Skeletal muscle tissue (tissue), 4 donors: Measurements from ENCODE around the gene HTR4. TPM values are rescaled to one million over a fixed set of nuclear protein-coding genes. Genes with fewer than 3 reads are reported as not detected.

Experiments
- H3K27ac ChIP-seq: one replicate; pipeline ENCODE4 v1.7.0; 2013; ENCODE audit warnings: mild to moderate bottlenecking, low read depth, low read length, inconsistent platforms
- H3K27me3 ChIP-seq, 3 donors: one replicate each; pipeline ENCODE4 v1.7.0; 2013; ENCODE audit warnings: low read length in 3 of 3; ENCODE audit not compliant: control insufficient read depth in 3 of 3, insufficient read depth in 3 of 3
- H3K36me3 ChIP-seq, 3 donors: one replicate each; pipeline ENCODE4 v1.7.0; 2013; ENCODE audit warnings: low read length in 3 of 3; ENCODE audit not compliant: control insufficient read depth in 3 of 3, insufficient read depth in 3 of 3
- H3K4me1 ChIP-seq, 3 donors: one replicate each; pipeline ENCODE4 v1.7.0; 2013; ENCODE audit warnings: low read length in 3 of 3, mild to moderate bottlenecking in 3 of 3; ENCODE audit not compliant: control insufficient read depth in 3 of 3, insufficient read depth in 3 of 3
- H3K4me3 ChIP-seq, 3 donors: one replicate each; pipeline ENCODE4 v1.7.0; 2013; ENCODE audit warnings: low read length in 3 of 3
- H3K9ac ChIP-seq, 3 donors: one replicate each; pipeline ENCODE4 v1.7.0; 2013; ENCODE audit warnings: low read length in 3 of 3, mild to moderate bottlenecking in 3 of 3, moderate library complexity in 2 of 3, low read depth in 1 of 3
- H3K9me3 ChIP-seq, 3 donors: one replicate each; pipeline ENCODE4 v1.7.0; 2013; ENCODE audit warnings: low read length in 3 of 3; ENCODE audit not compliant: control insufficient read depth in 3 of 3
- total RNA-seq: library from RNA; depleted of rRNA; stranded (reverse); fragments of >200 nt; gene quantifications from one replicate; pipeline ENCODE4 v1.2.3, GENCODE V29; 2014
- donor health status: Osteomylitis.

The HTR4 gene
- total RNA-seq, 1 donor from 2014 or later = not detected

- Histone ChIP-seq H3K9ac (no peak overlapping the region), H3K4me3 (no peak overlapping the region), H3K9me3 (no peaks in the 10 kb centered on the region), H3K36me3 (no peaks in the 10 kb centered on the region), H3K27ac (no peak overlapping the region), H3K27me3 (no peaks in the 10 kb centered on the region), H3K4me1 (no peaks in the 10 kb centered on the region)
Observed at GRCh38 chr5:148523139-148523538, 131.2 kb downstream of the HTR4 start.

- no peaks in the 10 kb centered on the region for H3K36me3 ChIP-seq
- no peak overlapping the region for H3K27ac ChIP-seq
- H3K9me3 ChIP-seq = no peaks in the 10 kb centered on the region
- no peaks in the 10 kb centered on the region for H3K4me1 ChIP-seq
- no peaks in the 10 kb centered on the region for H3K27me3 ChIP-seq
- no peak overlapping the region for H3K4me3 ChIP-seq
- no peak overlapping the region for H3K9ac ChIP-seq
Observed at GRCh38 chr5:148515460-148515859, 138.9 kb downstream of the HTR4 start.

GRCh38 chr5:148514344-148514743 lies 140.0 kb downstream of the HTR4 start:
- Histone ChIP-seq H3K9ac (no peak overlapping the region), H3K9me3 (peaks cover 0 to 4% (median 0%) of the 10 kb centered on the region in 3 donors), H3K4me3 (no peak overlapping the region), H3K27ac (no peak overlapping the region), H3K27me3 (no peaks in the 10 kb centered on the region), H3K36me3 (no peaks in the 10 kb centered on the region), H3K4me1 (no peaks in the 10 kb centered on the region)

- no peak overlapping the region for H3K4me3 ChIP-seq
- H3K36me3 ChIP-seq = no peaks in the 10 kb centered on the region
- no peaks in the 10 kb centered on the region for H3K27me3 ChIP-seq
- no peaks in the 10 kb centered on the region for H3K4me1 ChIP-seq
- no peak overlapping the region for H3K27ac ChIP-seq
- H3K9ac ChIP-seq = no peak overlapping the region
- peaks cover 0 to 4% (median 0%) of the 10 kb centered on the region in 3 donors for H3K9me3 ChIP-seq
Observed at GRCh38 chr5:148512498-148512897, 141.8 kb downstream of the HTR4 start.

GRCh38 chr5:148511810-148512347 lies 142.4 kb downstream of the HTR4 start:
- no peaks in the 10 kb centered on the region for H3K36me3 ChIP-seq
- no peaks in the 10 kb centered on the region for H3K4me1 ChIP-seq
- peaks cover 0 to 4% (median 0%) of the 10 kb centered on the region in 3 donors for H3K9me3 ChIP-seq
- H3K27ac ChIP-seq = no peak overlapping the region
- H3K9ac ChIP-seq = no peak overlapping the region
- H3K27me3 ChIP-seq = no peaks in the 10 kb centered on the region
- H3K4me3 ChIP-seq = no peak overlapping the region

- Histone ChIP-seq H3K36me3 (no peaks in the 10 kb centered on the region), H3K27me3 (no peaks in the 10 kb centered on the region), H3K9ac (no peak overlapping the region), H3K4me3 (no peak overlapping the region), H3K9me3 (peaks cover 0 to 4% (median 0%) of the 10 kb centered on the region in 3 donors), H3K27ac (no peak overlapping the region), H3K4me1 (no peaks in the 10 kb centered on the region)
Observed at GRCh38 chr5:148509893-148510292, 144.4 kb downstream of the HTR4 start.

GRCh38 chr5:148507648-148508047 lies 146.7 kb downstream of the HTR4 start:
- Histone ChIP-seq H3K27ac (no peak overlapping the region), H3K9ac (no peak overlapping the region), H3K4me1 (no peaks in the 10 kb centered on the region), H3K4me3 (no peak overlapping the region), H3K36me3 (no peaks in the 10 kb centered on the region), H3K27me3 (no peaks in the 10 kb centered on the region), H3K9me3 (peaks cover 0 to 4% (median 0%) of the 10 kb centered on the region in 3 donors)

- Histone ChIP-seq H3K27me3 (no peaks in the 10 kb centered on the region), H3K36me3 (no peaks in the 10 kb centered on the region), H3K4me1 (no peaks in the 10 kb centered on the region), H3K9me3 (no peaks in the 10 kb centered on the region), H3K9ac (no peak overlapping the region), H3K4me3 (no peak overlapping the region), H3K27ac (no peak overlapping the region)
Observed at GRCh38 chr5:148499452-148499851, 154.9 kb downstream of the HTR4 start.

GRCh38 chr5:148497757-148498156 lies 156.6 kb downstream of the HTR4 start:
- no peaks in the 10 kb centered on the region for H3K36me3 ChIP-seq
- no peak overlapping the region for H3K9ac ChIP-seq
- no peak overlapping the region for H3K4me3 ChIP-seq
- no peaks in the 10 kb centered on the region for H3K9me3 ChIP-seq
- no peak overlapping the region for H3K27ac ChIP-seq
- H3K27me3 ChIP-seq = no peaks in the 10 kb centered on the region
- no peaks in the 10 kb centered on the region for H3K4me1 ChIP-seq

- Histone ChIP-seq H3K27me3 (no peaks in the 10 kb centered on the region), H3K27ac (no peak overlapping the region), H3K4me3 (no peak overlapping the region), H3K9me3 (no peaks in the 10 kb centered on the region), H3K36me3 (no peaks in the 10 kb centered on the region), H3K4me1 (peaks cover 6 to 16% (median 6%) of the 10 kb centered on the region in 3 donors), H3K9ac (no peak overlapping the region)
Observed at GRCh38 chr5:148492351-148492750, 162.0 kb downstream of the HTR4 start.
